HuH-7 (cell line): ENCODE data around the gene USH2A.

Source experiments
- DNase-seq: peaks from one replicate; pipeline ENCODE4 v3.0.0; 2011; ENCODE audit warnings: low spot score

Gene USH2A

DNA sequence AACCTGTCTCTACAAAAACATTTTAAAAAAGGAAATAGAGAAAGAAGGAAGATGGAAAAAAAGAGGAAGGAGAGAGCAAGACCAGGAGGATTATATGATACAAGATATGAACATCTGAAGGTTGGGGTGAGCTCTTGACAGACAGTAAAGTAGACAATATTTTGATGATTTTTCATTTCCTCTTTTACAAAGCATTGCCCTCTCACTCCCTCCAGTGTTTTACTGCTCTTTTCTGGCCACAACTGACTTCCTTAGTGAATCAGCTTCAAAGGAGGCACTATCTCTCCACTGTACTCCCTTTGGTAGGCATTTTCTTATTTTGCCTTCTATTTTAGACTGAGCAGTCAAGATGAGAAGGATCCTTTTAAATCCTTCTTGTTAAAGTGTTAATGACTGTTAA lies 559.5 kb downstream of the USH2A start:
- no peak for DNase-seq

DNA sequence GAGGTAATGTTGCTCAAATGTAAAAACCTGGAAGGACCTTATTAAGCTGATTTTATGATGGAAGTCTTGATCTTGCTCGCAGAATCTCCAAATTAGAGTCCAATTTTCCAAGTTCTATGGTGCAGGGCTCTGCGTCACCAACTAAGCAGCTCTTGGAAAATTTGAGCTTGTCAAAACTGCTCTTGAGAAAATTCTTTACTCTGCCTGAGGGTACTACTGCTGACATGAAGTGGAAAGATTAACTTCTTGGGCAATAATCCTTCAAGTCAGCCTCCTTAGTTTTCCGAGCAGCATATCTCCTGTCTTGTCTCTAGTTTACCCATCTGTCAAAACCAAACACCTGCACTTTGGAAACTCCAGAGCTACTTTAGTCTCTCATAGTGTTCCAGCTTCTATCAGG lies 562.4 kb downstream of the USH2A start:
- no peak for DNase-seq

DNA sequence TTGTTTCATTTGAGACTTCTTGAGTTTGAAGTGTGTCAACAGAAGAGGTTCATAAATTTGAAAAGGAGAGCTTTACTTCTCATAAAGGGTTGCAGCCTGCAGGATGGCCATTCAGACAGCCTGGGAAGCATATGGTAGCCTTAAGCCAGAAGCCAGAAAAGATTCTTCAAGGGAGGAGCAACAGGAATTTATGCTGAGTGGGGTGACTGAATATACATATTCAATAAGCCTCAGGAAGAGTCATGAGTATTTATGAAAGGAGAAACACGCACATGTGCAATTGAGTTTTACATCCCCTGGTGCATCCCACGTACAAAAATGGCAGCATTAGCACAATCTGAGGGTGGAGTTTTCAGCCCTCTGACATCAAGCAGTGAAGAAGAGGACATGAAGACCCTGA lies 565.9 kb downstream of the USH2A start:
- no peak for DNase-seq

DNA sequence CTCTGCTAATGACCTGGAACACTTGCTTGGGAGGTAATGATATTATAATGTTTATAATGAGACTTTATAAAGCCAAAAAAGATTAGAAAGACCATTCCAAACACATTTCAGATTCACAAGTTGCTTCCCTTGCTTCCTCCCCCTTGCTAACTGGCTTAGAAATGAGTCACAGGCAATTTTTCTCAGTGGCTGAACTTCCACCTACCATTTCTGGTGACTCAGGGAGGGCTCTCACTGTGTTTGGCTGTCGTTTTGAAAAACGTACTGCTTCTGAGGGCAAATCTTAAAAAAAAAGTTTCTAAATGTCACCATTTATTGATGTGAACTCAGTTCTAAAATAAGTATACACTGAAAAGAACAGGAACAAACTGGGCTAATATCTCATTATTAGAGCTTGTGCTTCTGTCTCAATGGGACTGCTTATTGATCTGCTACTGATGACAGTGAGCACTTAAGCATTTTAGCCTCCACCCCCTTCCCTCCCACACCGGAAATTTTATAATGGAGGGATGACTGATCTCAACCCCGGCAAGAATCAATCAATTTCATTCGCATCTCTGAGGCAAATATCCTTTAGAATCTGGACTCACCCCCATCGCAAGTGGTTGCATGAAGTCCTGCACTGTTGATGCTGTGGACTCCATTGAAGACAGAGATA lies 577.9 kb downstream of the USH2A start:
- no peak for DNase-seq

DNA sequence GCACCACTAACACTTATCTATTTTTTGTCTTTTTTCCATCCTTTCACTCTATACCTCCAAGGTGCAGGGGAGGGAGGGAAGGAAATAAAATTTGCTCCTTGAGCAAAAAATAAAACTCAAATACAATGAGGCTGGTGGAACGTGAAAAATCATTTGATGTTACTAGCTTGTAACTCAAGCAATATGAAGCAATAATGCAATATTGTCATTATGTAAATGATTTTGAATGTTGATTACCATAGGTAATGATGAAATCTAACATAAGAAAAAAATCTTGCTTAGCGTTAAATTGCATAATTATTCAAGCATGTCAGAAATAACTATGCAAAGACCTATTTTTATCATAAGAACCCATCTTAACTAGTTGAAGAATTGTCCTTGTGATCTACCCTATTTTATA lies 578.5 kb downstream of the USH2A start:
- DNase-seq = no peak

DNA sequence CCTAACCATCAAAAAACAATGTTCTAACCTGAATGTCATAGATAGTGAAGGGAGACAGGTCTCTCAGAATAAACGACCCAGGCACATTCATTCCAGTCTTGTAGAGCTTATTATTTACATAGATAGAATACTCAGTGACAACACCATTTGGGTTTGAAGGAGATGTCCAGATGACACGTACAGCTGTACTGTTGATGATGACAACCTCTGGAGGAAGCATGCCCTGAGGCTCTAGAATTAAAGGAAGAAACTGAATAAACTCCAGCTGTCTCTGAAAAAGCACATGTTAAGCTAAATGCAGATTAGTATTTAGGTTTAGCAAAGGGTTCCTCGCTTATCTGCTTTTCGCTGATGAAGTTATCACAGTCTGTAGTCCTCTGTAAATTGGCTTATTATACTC lies 579.0 kb downstream of the USH2A start:
- no peak for DNase-seq

DNA sequence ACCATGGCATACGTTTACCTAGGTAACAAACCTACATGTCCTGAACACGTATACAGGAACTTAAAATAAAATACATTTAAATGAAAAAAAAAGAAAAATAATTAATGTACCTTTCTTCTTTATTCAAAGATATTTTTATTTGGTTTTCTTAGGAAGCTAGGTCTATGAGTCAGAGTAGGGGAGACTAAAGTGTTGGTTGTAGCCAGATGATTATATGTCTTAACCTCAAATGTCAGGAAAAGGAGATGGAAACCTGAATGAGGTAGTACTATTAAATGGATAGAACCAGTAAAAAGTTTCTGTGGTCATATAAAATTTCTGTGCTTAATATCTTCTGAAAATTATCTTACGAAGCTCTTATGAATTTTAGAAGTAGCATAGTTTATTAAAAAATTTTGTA lies 580.3 kb downstream of the USH2A start:
- no peak for DNase-seq

DNA sequence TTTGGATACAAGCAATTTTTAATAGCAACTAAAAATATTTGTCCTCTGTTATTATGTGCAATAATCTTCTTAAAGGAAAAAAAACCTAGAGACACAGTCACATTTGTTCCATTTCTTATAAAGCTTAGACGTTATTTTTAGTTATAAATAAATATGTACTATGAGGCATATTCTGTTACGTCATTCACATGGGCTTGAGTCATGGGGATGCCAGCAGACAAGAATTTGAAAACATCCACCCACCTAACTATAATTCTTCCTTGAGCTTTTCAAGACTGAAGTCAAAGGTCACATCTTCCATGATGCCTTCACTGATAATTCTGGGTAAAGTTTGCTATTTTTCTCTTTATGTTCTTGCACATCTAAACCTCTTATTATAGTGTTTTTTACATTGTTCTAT lies 587.3 kb downstream of the USH2A start:
- no peak for DNase-seq

DNA sequence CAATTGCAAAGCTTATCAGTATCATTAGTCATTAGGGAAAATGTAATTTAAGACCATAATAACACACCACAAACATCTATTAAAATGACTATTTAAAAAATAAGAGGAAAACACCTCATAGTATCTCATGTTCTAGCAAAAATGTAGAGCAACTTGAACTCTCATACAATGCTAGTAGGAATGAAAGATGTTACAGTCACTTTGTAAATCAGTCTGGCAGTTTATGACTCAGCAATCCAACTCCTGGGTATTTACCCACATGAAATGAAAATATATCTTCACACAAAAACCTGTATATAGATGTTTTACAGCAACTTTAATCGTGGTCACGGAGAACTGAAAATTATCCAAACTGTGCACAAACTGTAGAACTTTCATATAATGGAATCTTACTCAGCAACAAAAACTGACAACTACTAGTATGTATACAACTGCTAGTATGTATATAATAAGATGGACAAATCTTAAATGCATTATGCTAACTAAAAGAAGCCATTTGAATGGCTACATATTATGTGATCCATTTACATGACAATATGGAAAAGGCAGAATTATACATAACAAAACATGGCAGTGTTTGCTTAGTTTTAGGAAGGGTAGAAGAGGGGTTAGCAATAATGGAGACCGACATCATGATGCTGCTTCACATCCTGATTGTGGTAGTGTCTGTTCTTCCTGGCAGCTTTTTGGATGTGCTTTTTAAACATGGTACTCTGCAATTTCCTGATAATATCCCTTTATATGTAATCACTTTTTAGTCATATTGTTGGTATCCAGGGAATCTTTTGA lies 589.1 kb downstream of the USH2A start:
- no peak for DNase-seq

DNA sequence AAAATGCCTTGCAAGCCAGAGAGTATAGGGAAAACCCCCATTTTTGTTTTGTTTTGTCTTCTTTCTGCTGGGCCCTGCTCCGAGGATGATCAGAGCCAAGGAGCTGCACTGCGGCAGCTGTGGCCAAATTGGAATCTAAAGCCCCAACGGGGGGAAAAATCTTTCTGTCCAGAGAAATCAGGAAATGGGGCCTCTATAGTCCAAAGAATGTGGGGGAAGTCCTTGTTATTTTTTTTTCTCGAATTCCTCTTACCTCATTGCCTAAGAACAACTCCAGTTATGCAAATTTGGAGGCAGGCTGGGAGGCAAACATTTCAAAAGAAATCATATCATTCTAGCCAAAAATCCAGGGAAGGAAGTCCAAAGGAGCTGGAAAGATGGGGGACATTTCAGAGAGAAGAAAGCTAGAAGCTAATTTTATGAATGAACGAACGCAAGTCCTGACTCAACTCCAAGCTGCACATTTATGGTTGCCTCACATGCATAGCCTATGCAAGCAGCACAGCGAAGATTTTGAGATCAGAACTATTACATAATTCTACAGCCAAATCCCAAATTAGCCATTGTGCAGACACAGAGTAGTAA lies 592.9 kb downstream of the USH2A start:
- no peak for DNase-seq

DNA sequence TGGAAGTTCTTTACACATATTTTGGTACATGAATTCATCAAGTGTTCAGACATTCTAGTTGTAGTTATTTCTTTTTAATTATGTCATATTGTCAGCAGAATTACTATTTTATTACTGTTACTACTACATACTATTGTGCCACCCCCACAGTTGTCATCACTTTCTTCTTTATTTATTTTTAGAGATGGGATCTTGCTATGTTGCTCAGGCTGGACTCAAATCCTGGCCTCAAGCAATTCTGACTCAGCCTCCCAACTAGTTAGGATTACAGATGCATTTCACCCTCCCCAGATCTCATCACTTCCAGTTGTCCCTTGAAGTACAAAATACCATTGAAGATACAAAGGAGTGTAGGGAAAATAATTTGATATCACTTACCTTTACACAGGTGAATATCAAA lies 598.2 kb downstream of the USH2A start:
- no peak for DNase-seq

DNA sequence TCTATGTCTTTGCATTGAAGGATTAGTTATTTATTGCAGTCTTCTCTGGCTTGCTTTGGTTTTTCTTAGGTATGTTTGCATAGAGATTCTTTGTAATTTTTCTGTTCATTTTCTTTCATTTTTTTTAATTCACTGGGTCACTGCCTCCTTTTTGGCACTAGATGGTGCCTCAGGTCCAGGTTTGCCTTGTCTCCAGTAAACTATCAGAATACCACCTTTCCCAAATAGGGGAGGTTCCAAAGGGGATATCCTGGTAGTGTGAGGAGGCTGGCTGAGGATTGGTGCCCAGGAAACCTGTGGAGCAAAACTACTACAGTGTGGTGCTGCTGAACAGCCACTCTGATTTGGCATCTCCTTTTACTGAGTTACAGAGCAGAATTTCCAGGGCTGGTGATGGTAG lies 599.0 kb downstream of the USH2A start:
- DNase-seq = peak; percentile 15

DNA sequence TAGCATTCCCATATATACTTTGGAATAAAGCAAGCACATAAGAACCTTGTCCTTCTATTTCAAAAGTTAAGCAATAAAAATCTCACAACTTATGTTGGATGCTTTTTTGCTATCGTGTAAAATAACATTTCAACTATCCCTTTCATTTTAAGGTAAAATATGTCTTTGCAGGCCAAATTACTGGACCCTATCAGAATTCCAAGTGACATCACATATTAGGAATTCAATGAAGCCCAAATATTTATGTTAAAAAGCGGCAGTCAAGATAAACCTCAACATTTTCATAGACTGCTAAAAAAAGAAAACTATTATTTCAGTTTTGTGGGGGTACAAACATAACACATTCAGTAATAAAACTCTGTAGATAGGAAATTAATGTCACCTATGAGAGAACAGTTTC lies 604.1 kb downstream of the USH2A start:
- no peak for DNase-seq

DNA sequence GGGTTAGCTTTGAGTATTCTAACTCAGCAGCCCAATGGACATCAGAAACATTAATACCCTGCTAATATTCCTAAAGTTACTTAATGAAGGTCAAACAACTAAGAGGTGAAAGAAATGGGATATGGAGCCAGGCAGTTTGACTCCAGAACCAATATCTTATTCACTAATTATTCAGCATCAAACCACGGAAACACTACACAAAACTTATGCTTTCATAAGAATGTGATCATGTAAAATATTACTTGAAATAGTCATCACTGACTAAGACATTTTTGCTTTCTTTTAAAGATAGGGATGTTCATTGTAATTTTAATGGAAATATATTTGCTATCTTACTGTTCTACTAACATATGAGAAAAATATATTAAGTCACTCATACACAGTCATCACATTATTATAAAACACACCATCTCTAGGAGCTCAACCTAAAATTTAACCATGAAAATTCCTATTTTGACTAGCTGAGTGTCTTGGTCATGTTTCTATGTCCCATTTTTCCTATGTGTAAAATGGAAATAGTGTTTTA lies 615.3 kb downstream of the USH2A start:
- no peak for DNase-seq

DNA sequence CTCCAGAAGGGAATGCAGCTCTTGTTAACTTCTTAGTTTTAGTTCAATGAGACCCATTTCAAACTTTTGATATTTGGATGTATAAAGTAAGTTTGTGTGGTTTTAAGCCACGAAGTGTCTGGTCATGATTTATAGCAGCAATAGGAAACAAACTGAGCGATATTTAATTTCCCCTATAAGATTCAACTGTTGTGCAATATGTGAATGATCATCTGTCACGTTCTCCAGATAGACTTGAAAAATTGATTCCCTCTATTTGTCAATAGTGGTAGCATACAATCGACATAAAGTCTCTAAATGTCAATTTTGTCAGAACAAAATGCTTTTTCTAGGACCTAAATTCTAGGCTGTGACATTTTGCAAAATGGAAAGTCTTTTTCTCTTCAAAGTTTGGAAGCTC lies 616.0 kb downstream of the USH2A start:
- no peak for DNase-seq

DNA sequence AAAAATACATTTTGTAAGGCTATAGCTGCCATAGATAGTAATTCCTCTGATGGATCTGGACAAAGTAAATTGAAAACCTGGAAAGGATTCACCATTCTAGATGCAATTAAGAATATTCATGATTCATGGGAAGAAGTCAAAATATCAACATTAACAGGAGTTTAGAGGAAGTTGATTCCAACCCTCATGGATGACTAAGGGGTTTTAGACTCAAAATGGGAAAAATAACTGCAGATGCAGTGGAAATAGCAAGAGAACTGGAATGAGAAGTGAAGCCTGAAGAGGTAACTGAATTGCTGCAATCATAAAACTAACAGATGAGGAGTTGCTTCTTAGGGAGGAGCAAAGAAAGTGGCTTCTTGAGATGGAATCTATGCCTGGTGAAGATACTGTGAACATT lies 625.4 kb downstream of the USH2A start:
- DNase-seq = no peak

DNA sequence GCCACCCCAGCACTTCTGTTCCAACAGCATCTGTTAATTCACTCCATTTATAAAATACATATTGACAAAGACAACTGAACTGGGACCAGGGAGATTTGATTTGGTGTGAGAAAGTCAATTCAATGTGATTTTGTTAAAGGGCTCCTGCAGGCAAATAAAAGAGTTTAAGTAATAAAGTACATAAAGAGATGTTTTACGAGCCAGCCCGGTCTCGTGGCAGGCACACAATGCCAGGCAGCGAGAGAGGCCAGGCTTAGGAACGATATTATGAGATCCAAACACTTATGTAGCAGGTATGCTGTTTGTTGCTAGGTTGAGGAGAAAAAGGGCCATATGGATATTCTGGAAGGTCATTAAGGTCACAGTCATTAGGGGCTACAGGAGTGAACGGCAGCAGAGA lies 629.1 kb downstream of the USH2A start:
- DNase-seq = no peak

DNA sequence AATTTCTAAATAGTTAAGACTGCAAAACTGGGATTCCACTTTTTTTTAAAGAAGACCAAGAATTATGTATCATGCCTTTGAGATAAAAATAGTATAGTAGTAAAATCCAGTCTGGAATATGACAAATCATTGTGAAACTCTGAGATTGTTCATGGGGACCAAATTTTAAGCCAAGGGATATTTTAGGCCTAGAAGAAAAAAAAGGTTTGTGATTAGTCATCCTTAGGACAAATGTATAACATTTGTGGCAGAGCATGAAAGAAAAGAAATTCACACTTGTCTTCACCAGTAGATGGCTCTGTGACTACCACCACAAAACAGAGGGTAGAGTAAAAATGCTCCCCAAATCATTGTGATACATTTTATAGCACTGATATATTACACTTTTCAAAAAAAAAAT lies 630.1 kb downstream of the USH2A start:
- DNase-seq = peak; percentile 13

DNA sequence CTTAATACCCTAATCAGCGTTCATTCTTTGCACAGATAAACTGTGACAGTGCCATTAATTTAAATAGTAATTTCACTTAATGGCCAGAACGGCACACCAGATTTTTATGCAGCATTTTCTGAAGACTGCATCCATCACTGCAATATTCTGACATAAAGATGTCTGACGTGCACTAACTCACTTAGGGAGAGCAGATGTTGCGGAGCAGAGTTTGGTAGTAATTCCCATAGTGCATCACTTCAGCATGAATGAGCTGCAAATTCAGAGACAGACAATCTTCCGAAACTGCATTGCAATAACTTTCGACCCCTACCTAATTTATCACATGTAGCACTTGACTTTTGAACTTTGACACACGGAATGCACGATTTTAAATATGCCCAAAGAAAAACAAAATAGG lies 630.8 kb downstream of the USH2A start:
- no peak for DNase-seq

DNA sequence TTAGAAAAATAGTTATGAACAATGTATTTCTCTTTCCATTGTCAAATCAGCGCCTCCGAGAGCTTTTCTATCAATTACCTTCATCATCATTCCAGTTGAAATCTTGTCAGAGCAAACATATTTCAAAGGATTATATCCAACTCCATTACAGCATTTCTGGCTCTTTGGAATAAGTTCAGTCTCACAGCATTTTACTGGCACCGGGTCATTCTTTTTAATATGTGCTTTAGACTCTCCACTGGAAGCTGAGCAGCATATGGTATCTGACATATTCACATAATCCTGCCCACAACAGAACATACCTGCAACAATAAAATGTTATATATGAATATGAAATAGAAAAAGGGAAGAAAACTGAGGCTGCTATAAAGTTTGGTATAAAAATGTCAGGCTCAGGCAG lies 633.3 kb downstream of the USH2A start:
- no peak for DNase-seq

DNA sequence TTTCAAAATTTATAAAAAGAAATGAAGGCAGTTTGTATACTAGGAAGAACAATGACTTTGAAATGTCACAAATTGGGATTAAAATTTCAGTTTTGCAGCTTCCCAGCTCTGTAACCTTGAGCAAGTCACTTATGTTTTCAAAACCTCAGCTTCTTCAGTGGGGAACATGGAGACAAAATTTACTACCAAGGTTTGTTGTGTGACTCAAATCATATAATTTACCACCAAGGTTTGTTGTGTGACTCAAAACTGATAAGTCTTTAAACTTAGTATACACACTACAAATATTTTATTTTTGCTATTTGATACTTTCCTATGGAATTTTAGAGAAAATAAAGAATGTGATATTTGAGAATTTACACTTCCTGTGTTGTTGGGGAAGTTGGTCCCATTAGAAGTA lies 636.3 kb downstream of the USH2A start:
- no peak for DNase-seq

DNA sequence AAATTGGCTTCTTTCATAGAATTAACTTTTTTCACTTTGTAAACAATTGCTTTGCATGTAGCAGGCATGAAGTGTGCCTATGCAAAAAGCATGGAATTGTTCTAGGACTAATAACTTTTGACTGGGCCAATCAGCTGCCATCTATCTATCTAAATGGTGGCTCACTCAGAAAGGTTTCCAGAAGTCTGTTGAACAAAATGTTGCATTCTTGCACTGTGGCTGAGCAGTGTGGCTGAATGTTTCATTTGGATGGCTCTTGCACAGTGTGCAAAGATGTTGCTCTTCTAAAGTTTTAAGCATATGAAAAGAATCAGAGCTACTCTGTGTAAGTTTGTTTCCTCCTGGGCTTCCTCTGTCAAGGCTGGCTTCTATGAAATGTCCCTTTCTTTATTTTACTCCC lies 642.6 kb downstream of the USH2A start:
- DNase-seq = no peak

DNA sequence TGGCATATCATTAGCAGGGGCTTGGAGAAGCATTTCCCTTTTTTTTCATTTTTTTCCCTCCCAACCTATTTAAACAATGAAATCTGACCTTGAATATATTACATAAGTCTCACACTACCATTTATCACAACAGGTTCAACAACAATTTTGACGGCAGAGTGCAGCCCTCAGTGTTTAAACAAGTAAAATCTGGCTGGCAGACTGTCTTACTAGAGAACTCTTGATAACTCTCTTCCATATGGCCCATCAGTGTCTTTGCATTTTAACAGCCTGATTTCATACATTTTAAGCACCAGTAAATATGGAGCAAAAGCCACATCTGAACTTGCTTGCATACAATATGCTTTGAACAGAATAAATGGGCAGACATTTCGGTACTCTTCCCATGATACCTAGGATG lies 643.1 kb downstream of the USH2A start:
- no peak for DNase-seq
